ENCODE measurements around the gene MAPT. TPM values are rescaled to one million over a fixed set of nuclear protein-coding genes. Genes with fewer than 3 reads are reported as not detected.

The MAPT gene
- total RNA-seq, 2 donors from 2014 or later = 11.7 to 14.7 TPM

- H3K4me3 ChIP-seq = no peak overlapping the region
- H3K4me1 ChIP-seq (replicated peaks) = no peaks in the 10 kb centered on the region
- H3K27ac ChIP-seq = no peak overlapping the region
- no peaks in the 10 kb centered on the region for H3K27me3 ChIP-seq (replicated peaks; ENCODE audit: insufficient read depth)
- no peak for TF ChIP-seq POLR2A (IDR thresholded peaks at IDR 0.05)
- no peak for TF ChIP-seq CTCF (IDR thresholded peaks at IDR 0.05)
- no peak for TF ChIP-seq POLR2AphosphoS5 (IDR thresholded peaks at IDR 0.05)
- WGBS = 89% methylated on average over 14 of the region's 14 CpGs
- H3K36me3 ChIP-seq = no peaks in the 10 kb centered on the region
- no peak for DNase-seq (ENCODE audit: low spot score)
- intact Hi-C loops (cut with DNase I) = no loop called here
- H3K9me3 ChIP-seq = no peaks in the 10 kb centered on the region
Observed at GRCh38 chr17:45995627-45996270, 101.4 kb downstream of the MAPT start.

GRCh38 chr17:45996282-45996937, 102.1 kb downstream of the MAPT start:
- Histone ChIP-seq H3K27ac (no peak overlapping the region), H3K4me3 (no peak overlapping the region), H3K9me3 (no peaks in the 10 kb centered on the region), H3K4me1 (replicated peaks) (no peaks in the 10 kb centered on the region), H3K27me3 (replicated peaks; ENCODE audit: insufficient read depth) (no peaks in the 10 kb centered on the region), H3K36me3 (no peaks in the 10 kb centered on the region)
- no peak for DNase-seq (ENCODE audit: low spot score)
- 79% methylated on average over 30 of the region's 31 CpGs for WGBS
- no peak for TF ChIP-seq CTCF (IDR thresholded peaks at IDR 0.05)
- no peak for TF ChIP-seq POLR2AphosphoS5 (IDR thresholded peaks at IDR 0.05)
- TF ChIP-seq POLR2A (IDR thresholded peaks at IDR 0.05) = no peak
- intact Hi-C loops (cut with DNase I) = no loop called here

- no peak for DNase-seq (ENCODE audit: low spot score)
- intact Hi-C loops (cut with DNase I) = no loop called here
- Histone ChIP-seq H3K36me3 (no peaks in the 10 kb centered on the region), H3K27me3 (replicated peaks; ENCODE audit: insufficient read depth) (no peaks in the 10 kb centered on the region), H3K9me3 (no peaks in the 10 kb centered on the region), H3K4me1 (replicated peaks) (no peaks in the 10 kb centered on the region), H3K4me3 (no peak overlapping the region), H3K27ac (no peak overlapping the region)
- 92% methylated on average over 13 of the region's 13 CpGs for WGBS
- no peak for TF ChIP-seq POLR2A (IDR thresholded peaks at IDR 0.05)
- no peak for TF ChIP-seq POLR2AphosphoS5 (IDR thresholded peaks at IDR 0.05)
- TF ChIP-seq CTCF (IDR thresholded peaks at IDR 0.05) = no peak
Observed at GRCh38 chr17:45997166-45997565, 102.8 kb downstream of the MAPT start.

- no peaks in the 10 kb centered on the region for H3K36me3 ChIP-seq
- H3K4me1 ChIP-seq (replicated peaks) = no peaks in the 10 kb centered on the region
- H3K4me3 ChIP-seq = no peak overlapping the region
- H3K27ac ChIP-seq = no peak overlapping the region
- WGBS = 85% methylated on average over 9 of the region's 9 CpGs
- no peak for DNase-seq (ENCODE audit: low spot score)
- TF ChIP-seq POLR2A (IDR thresholded peaks at IDR 0.05) (no peak), CTCF (IDR thresholded peaks at IDR 0.05) (no peak), POLR2AphosphoS5 (IDR thresholded peaks at IDR 0.05) (no peak)
- H3K27me3 ChIP-seq (replicated peaks; ENCODE audit: insufficient read depth) = no peaks in the 10 kb centered on the region
- no peaks in the 10 kb centered on the region for H3K9me3 ChIP-seq
- intact Hi-C loops (cut with DNase I) = no loop called here
Observed at GRCh38 chr17:45997624-45998023, 103.3 kb downstream of the MAPT start.

All from prostate gland (tissue), 2 donors.